Measurements from ENCODE around the gene ADPRS.

The ADPRS gene

GRCh38 chr1:36134505-36135329, 46.0 kb downstream of the ADPRS start:
- H3K9ac ChIP-seq (ENCODE audit: low read depth, low read length, poor library complexity, severe bottlenecking): no peak overlapping the region
- H3F3A ChIP-seq (ENCODE audit: low read depth): no peaks in the 10 kb centered on the region
- no peak overlapping the region for H3K4me3 ChIP-seq (ENCODE audit: low read length, poor library complexity, severe bottlenecking)
- no peaks in the 10 kb centered on the region for H3K9me3 ChIP-seq (ENCODE audit: insufficient read depth, low read depth, low read length)
- no peaks in the 10 kb centered on the region for H3K79me2 ChIP-seq (ENCODE audit: insufficient read depth, low read length)
- no peaks in the 10 kb centered on the region for H3K4me1 ChIP-seq (ENCODE audit: insufficient read depth, low read length, poor library complexity, severe bottlenecking)
- TF ChIP-seq, protein P1, sequence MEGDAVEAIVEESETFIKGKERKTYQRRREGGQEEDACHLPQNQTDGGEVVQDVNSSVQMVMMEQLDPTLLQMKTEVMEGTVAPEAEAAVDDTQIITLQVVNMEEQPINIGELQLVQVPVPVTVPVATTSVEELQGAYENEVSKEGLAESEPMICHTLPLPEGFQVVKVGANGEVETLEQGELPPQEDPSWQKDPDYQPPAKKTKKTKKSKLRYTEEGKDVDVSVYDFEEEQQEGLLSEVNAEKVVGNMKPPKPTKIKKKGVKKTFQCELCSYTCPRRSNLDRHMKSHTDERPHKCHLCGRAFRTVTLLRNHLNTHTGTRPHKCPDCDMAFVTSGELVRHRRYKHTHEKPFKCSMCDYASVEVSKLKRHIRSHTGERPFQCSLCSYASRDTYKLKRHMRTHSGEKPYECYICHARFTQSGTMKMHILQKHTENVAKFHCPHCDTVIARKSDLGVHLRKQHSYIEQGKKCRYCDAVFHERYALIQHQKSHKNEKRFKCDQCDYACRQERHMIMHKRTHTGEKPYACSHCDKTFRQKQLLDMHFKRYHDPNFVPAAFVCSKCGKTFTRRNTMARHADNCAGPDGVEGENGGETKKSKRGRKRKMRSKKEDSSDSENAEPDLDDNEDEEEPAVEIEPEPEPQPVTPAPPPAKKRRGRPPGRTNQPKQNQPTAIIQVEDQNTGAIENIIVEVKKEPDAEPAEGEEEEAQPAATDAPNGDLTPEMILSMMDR (conservative IDR thresholded peaks at IDR 0.05; ENCODE audit: low read length): peak; percentile 90
- no peak for TF ChIP-seq EZH2phosphoT487 (IDR thresholded peaks at IDR 0.05; ENCODE audit: borderline replicate concordance)
- no peaks in the 10 kb centered on the region for H3K27me3 ChIP-seq (ENCODE audit: insufficient read depth, low read length, poor library complexity, severe bottlenecking)
- H4K20me1 ChIP-seq (ENCODE audit: insufficient read depth, low read length, poor library complexity, severe bottlenecking): no peaks in the 10 kb centered on the region
- H3K36me3 ChIP-seq (ENCODE audit: insufficient read depth, low read length): peaks cover 25% of the 10 kb centered on the region; the same call in 1 of the 2 replicates
- no peaks in the 10 kb centered on the region for H3K9me2 ChIP-seq (replicated peaks; ENCODE audit: low read depth, low read length)
- H2AFZ ChIP-seq (ENCODE audit: low read length): no peak overlapping the region; the same call in 1 of the 2 replicates
- no peak overlapping the region for H3K4me2 ChIP-seq (ENCODE audit: low read depth, low read length, poor library complexity, severe bottlenecking)

GRCh38 chr1:36135330-36135667, 46.6 kb downstream of the ADPRS start:
- H3K4me2 ChIP-seq (ENCODE audit: low read depth, low read length, poor library complexity, severe bottlenecking): no peak overlapping the region
- no peak overlapping the region for H3K4me3 ChIP-seq (ENCODE audit: low read length, poor library complexity, severe bottlenecking)
- H3F3A ChIP-seq (ENCODE audit: low read depth): no peaks in the 10 kb centered on the region
- TF ChIP-seq EZH2phosphoT487 (IDR thresholded peaks at IDR 0.05; ENCODE audit: borderline replicate concordance): no peak
- TF ChIP-seq, protein P1 (conservative IDR thresholded peaks at IDR 0.05; ENCODE audit: low read length): no peak
- H3K36me3 ChIP-seq (ENCODE audit: insufficient read depth, low read length): peaks cover 27% of the 10 kb centered on the region; the same call in 1 of the 2 replicates
- H3K9me3 ChIP-seq (ENCODE audit: insufficient read depth, low read depth, low read length): no peaks in the 10 kb centered on the region
- no peaks in the 10 kb centered on the region for H3K9me2 ChIP-seq (replicated peaks; ENCODE audit: low read depth, low read length)
- no peaks in the 10 kb centered on the region for H3K27me3 ChIP-seq (ENCODE audit: insufficient read depth, low read length, poor library complexity, severe bottlenecking)
- no peak overlapping the region for H2AFZ ChIP-seq (ENCODE audit: low read length)
- no peaks in the 10 kb centered on the region for H3K4me1 ChIP-seq (ENCODE audit: insufficient read depth, low read length, poor library complexity, severe bottlenecking)
- no peaks in the 10 kb centered on the region for H4K20me1 ChIP-seq (ENCODE audit: insufficient read depth, low read length, poor library complexity, severe bottlenecking)
- no peaks in the 10 kb centered on the region for H3K79me2 ChIP-seq (ENCODE audit: insufficient read depth, low read length)
- H3K9ac ChIP-seq (ENCODE audit: low read depth, low read length, poor library complexity, severe bottlenecking): no peak overlapping the region

DNA sequence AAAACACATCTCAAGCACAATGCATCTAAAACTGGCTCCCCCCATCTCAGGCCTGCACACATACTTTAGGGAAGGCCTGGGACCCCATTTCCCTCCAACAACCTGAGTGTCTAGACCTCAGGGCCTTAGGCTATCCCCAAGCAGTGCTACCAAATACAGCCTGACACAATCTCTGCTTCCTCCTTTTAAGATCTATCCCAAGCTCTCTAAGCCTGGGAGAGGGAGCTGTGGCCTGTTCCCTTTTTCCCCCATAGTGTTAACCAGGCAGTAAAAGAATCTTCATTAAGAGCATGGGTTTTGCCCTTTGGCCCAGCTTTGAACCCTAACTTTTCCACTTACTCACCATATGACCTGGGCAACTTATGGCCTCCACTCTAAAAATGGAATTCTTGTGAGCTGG, 47.1 kb downstream of the ADPRS start:
- TF ChIP-seq EZH2phosphoT487 (IDR thresholded peaks at IDR 0.05; ENCODE audit: borderline replicate concordance): no peak
- TF ChIP-seq, protein P1 (conservative IDR thresholded peaks at IDR 0.05; ENCODE audit: low read length): no peak
- Histone ChIP-seq H3K27me3 (ENCODE audit: insufficient read depth, low read length, poor library complexity, severe bottlenecking) (no peaks in the 10 kb centered on the region), H3K79me2 (ENCODE audit: insufficient read depth, low read length) (no peaks in the 10 kb centered on the region), H3K4me2 (ENCODE audit: low read depth, low read length, poor library complexity, severe bottlenecking) (no peak overlapping the region), H3K9me2 (replicated peaks; ENCODE audit: low read depth, low read length) (no peaks in the 10 kb centered on the region), H3K4me1 (ENCODE audit: insufficient read depth, low read length, poor library complexity, severe bottlenecking) (no peaks in the 10 kb centered on the region), H2AFZ (ENCODE audit: low read length) (no peak overlapping the region), H3K9ac (ENCODE audit: low read depth, low read length, poor library complexity, severe bottlenecking) (no peak overlapping the region), H3K36me3 (ENCODE audit: insufficient read depth, low read length) (peaks cover 27% of the 10 kb centered on the region; the same call in 1 of the 2 replicates), H4K20me1 (ENCODE audit: insufficient read depth, low read length, poor library complexity, severe bottlenecking) (no peaks in the 10 kb centered on the region), H3K9me3 (ENCODE audit: insufficient read depth, low read depth, low read length) (no peaks in the 10 kb centered on the region), H3F3A (ENCODE audit: low read depth) (no peaks in the 10 kb centered on the region), H3K4me3 (ENCODE audit: low read length, poor library complexity, severe bottlenecking) (no peak overlapping the region)

Measured in Loucy (cell line).